HL-60 (cell line): ENCODE results near the gene ARHGEF11.

Source experiments
- DNase-seq, 2 experiments: peaks; one replicate each; pipeline ENCODE4 v3.0.0-alpha.2; 2010 to 2020; ENCODE audit warnings: low read depth in 1 of 2, low spot score in 1 of 2
- H3K27ac ChIP-seq: fragments of 250-450 bp; sonication (Bioruptor Pico); replicated peaks from 2 replicates; pipeline ENCODE4 v1.5.1; 2020; ENCODE audit warnings: mild to moderate bottlenecking, moderate library complexity
- H3K27me3 ChIP-seq: fragments of 250-450 bp; sonication (Bioruptor Pico); 2 replicates; pipeline ENCODE4 v1.5.1; 2021; ENCODE audit warnings: mild to moderate bottlenecking, moderate library complexity; ENCODE audit not compliant: insufficient read depth, poor library complexity, severe bottlenecking
- H3K4me3 ChIP-seq: replicated peaks from 2 replicates; pipeline ENCODE4 v1.5.1; 2011; ENCODE audit warnings: mild to moderate bottlenecking, control low read depth, low read length; ENCODE audit not compliant: insufficient read depth
- CTCF ChIP-seq: IDR thresholded peaks from one replicate; pipeline ENCODE4 v1.5.1; 2011; ENCODE audit warnings: low read length, control low read depth, inconsistent platforms; ENCODE audit not compliant: insufficient read depth
- GABPA ChIP-seq: IDR thresholded peaks from 2 replicates; pipeline ENCODE4 v1.6.1; 2012; ENCODE audit warnings: low read depth
- POLR2AphosphoS5 ChIP-seq: IDR thresholded peaks from 2 replicates; pipeline ENCODE4 v1.6.1; 2012; ENCODE audit warnings: low read depth
- REST ChIP-seq: IDR thresholded peaks from 2 replicates; pipeline ENCODE4 v1.6.1; 2012; ENCODE audit warnings: low read depth; ENCODE audit not compliant: insufficient replicate concordance
- SPI1 ChIP-seq: IDR thresholded peaks from 2 replicates; pipeline ENCODE4 v1.6.1; 2012; ENCODE audit warnings: low read depth, mild to moderate bottlenecking, borderline replicate concordance

Gene ARHGEF11

GRCh38 chr1:157033357-157033876 is 12.1 kb downstream of the ARHGEF11 start:
- no peaks in the 10 kb centered on the region for H3K27me3 ChIP-seq
- H3K4me3 ChIP-seq: no peak overlapping the region
- DNase-seq: no peak
- no peak overlapping the region for H3K27ac ChIP-seq
- TF ChIP-seq POLR2AphosphoS5 (no peak), CTCF (no peak), GABPA (no peak), SPI1 (no peak), REST (no peak)

- Histone ChIP-seq H3K27ac (no peak overlapping the region), H3K4me3 (no peak overlapping the region), H3K27me3 (no peaks in the 10 kb centered on the region)
- TF ChIP-seq GABPA (no peak), POLR2AphosphoS5 (no peak), REST (no peak), CTCF (no peak), SPI1 (no peak)
- DNase-seq: no peak
These were observed 13.2 kb downstream of the ARHGEF11 start for GRCh38 chr1:157032303-157032702.

- no peaks in the 10 kb centered on the region for H3K27me3 ChIP-seq
- no peak for DNase-seq
- TF ChIP-seq CTCF: no peak
- no peak for TF ChIP-seq POLR2AphosphoS5
- TF ChIP-seq REST: no peak
- no peak for TF ChIP-seq SPI1
- TF ChIP-seq GABPA: no peak
- no peak overlapping the region for H3K27ac ChIP-seq
- no peak overlapping the region for H3K4me3 ChIP-seq
These were observed 14.8 kb downstream of the ARHGEF11 start for GRCh38 chr1:157030728-157031127.
